Fibroblast of mammary gland (primary cell): ENCODE results near the gene PBX1.

Source experiments
- DNase-seq: peaks from one replicate; pipeline ENCODE4 v3.0.0-alpha.2; 2010; ENCODE audit warnings: low read depth
- H3K4me3 ChIP-seq: 2 replicates; pipeline ENCODE4 v1.5.1; 2011; ENCODE audit warnings: low read depth, mild to moderate bottlenecking, low read length, moderate library complexity; ENCODE audit not compliant: control insufficient read depth
- CTCF ChIP-seq: conservative IDR thresholded peaks from 2 replicates; pipeline ENCODE4 v1.5.1; 2011; ENCODE audit warnings: low read depth, low read length, inconsistent platforms; ENCODE audit not compliant: control insufficient read depth, insufficient read depth

Gene PBX1

GRCh38 chr1:164801791-164802502, 243.0 kb downstream of the PBX1 start:
- no peak for DNase-seq
- H3K4me3 ChIP-seq = no peak overlapping the region

GRCh38 chr1:164802529-164803282, 243.7 kb downstream of the PBX1 start:
- DNase-seq = no peak
- no peak for TF ChIP-seq CTCF
- no peak overlapping the region for H3K4me3 ChIP-seq

More at GRCh38 chr1:164801791-164802502, 243.0 kb downstream of the PBX1 start:
- no peak for TF ChIP-seq CTCF

- DNase-seq = peak; percentile 53
- no peak overlapping the region for H3K4me3 ChIP-seq
- no peak for TF ChIP-seq CTCF
Observed at GRCh38 chr1:164803366-164803765, 244.4 kb downstream of the PBX1 start.

GRCh38 chr1:164804366-164804765, 245.4 kb downstream of the PBX1 start:
- no peak overlapping the region for H3K4me3 ChIP-seq
- no peak for TF ChIP-seq CTCF

GRCh38 chr1:164805399-164805798, 246.4 kb downstream of the PBX1 start:
- TF ChIP-seq CTCF = no peak
- DNase-seq = no peak
- no peak overlapping the region for H3K4me3 ChIP-seq

More at GRCh38 chr1:164804366-164804765, 245.4 kb downstream of the PBX1 start:
- peak; percentile 78 for DNase-seq

- TF ChIP-seq CTCF = no peak
- DNase-seq = no peak
- no peak overlapping the region for H3K4me3 ChIP-seq
Observed at GRCh38 chr1:164806531-164806930, 247.5 kb downstream of the PBX1 start.

GRCh38 chr1:164813776-164814175, 254.8 kb downstream of the PBX1 start:
- no peak overlapping the region for H3K4me3 ChIP-seq
- no peak for TF ChIP-seq CTCF
- DNase-seq = no peak
